CD4-positive, CD25-positive, alpha-beta regulatory T cell (primary cell): ENCODE data around the gene MBD6. TPM values are rescaled to one million over a fixed set of nuclear protein-coding genes. Genes with fewer than 3 reads are reported as not detected.
"Not testable (repeated sequence)": the region's sequence is repeated elsewhere in the genome, so short reads cannot be mapped to it uniquely, and the experiment has no call there.

Experiments
- ATAC-seq, 2 donors: fragments of 150-1000 bp; cut with Tn5 transposase; one replicate each; pipeline ENCODE4 v1.10.0; 2021; ENCODE audit warnings: low read depth in 2 of 2, moderate number of reproducible peaks in 2 of 2, moderate library complexity in 1 of 2
- DNase-seq, 3 donors: peaks; one replicate each; pipeline versions ENCODE4 v3.0.0 to v3.0.0-alpha.2; 2012 to 2022; ENCODE audit warnings: mixed read lengths in 1 of 3
- H3K27ac ChIP-seq: one replicate; pipeline ENCODE4 v1.7.0; 2013; ENCODE audit warnings: mild to moderate bottlenecking, low read length; ENCODE audit not compliant: insufficient read depth, poor library complexity, severe bottlenecking
- H3K27me3 ChIP-seq: one replicate; pipeline ENCODE4 v1.7.0; 2013; ENCODE audit warnings: low read length; ENCODE audit not compliant: control insufficient read depth, insufficient read depth
- H3K36me3 ChIP-seq: one replicate; pipeline ENCODE4 v1.7.0; 2013; ENCODE audit warnings: mild to moderate bottlenecking, low read length, moderate library complexity; ENCODE audit not compliant: control insufficient read depth, insufficient read depth
- H3K4me1 ChIP-seq: 2 replicates; pipeline ENCODE4 v1.7.0; 2013; ENCODE audit warnings: mild to moderate bottlenecking, low read length; ENCODE audit not compliant: insufficient read depth, control insufficient read depth, poor library complexity, severe bottlenecking
- H3K4me3 ChIP-seq: one replicate; pipeline ENCODE4 v1.7.0; 2013; ENCODE audit warnings: low read depth, mild to moderate bottlenecking, low read length, moderate library complexity
- H3K9me3 ChIP-seq, 2 experiments: 1 replicate in 1 of 2; 2 replicates in 1 of 2; pipeline ENCODE4 v1.7.0; 2013; ENCODE audit warnings: low read length in 2 of 2, mild to moderate bottlenecking in 1 of 2, moderate library complexity in 1 of 2; ENCODE audit not compliant: control insufficient read depth in 2 of 2
- H3K27ac Mint-ChIP-seq, 3 donors: one replicate each; pipeline ENCODE4 v1.8.0; 2020 to 2022; ENCODE audit warnings: mild to moderate bottlenecking in 3 of 3, mixed read lengths in 3 of 3, moderate library complexity in 2 of 3
- H3K27me3 Mint-ChIP-seq: one replicate; pipeline ENCODE4 v1.8.0; 2022; ENCODE audit warnings: mild to moderate bottlenecking, mixed read lengths
- H3K36me3 Mint-ChIP-seq: one replicate; pipeline ENCODE4 v1.8.0; 2020; ENCODE audit warnings: mixed read lengths
- H3K4me1 Mint-ChIP-seq, 4 donors: one replicate each; pipeline ENCODE4 v1.8.0; 2020 to 2022; ENCODE audit warnings: mixed read lengths in 4 of 4, mild to moderate bottlenecking in 1 of 4
- H3K4me3 Mint-ChIP-seq, 4 donors: one replicate each; pipeline ENCODE4 v1.8.0; 2020 to 2022; ENCODE audit warnings: mild to moderate bottlenecking in 4 of 4, mixed read lengths in 4 of 4, moderate library complexity in 3 of 4
- H3K9me3 Mint-ChIP-seq, 7 donors: one replicate each; pipeline ENCODE4 v1.8.0; 2020 to 2022; ENCODE audit warnings: mixed read lengths in 7 of 7, mild to moderate bottlenecking in 3 of 7, moderate library complexity in 2 of 7
- polyA plus RNA-seq, 4 donors: library from polyadenylated mRNA; unstranded; fragments of 300-500 nt; fragmentation: Illumina TruSeq; gene quantifications; one replicate each; pipeline ENCODE4 v1.2.3, GENCODE V29; 2021
- total RNA-seq: library from RNA; stranded (reverse); gene quantifications from one replicate; pipeline ENCODE4 v1.2.3, GENCODE V29; 2022

MBD6 gene
- total and polyA plus RNA-seq, 5 donors from 2014 or later, result 1.8 to 104 (median 2.3) TPM

DNA sequence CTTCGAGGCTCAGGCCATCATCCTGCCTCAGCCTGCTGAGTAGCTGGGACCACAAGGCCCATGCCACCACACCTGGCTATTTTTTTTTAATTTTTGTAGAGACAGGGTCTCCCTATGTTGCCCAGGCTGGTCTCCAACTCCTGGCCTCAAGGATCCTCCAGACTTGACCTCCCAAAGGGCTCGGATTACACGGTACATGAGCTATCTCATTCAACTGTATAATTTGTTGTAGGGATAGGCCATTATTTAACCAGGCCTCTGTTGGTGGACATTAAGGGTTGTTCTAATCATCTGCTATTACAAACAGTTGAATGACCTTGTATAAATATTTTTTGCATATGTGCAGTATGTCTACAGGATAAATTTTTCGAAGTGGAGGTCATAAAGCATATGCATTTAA lies 36.2 kb downstream of the MBD6 start:
- Mint-ChIP-seq H3K9me3 (no peaks in the 10 kb centered on the region), H3K27ac (peak overlapping the region in 1 of 3 donors; percentile 38), H3K36me3 (no peaks in the 10 kb centered on the region), H3K4me3 (no peak overlapping the region), H3K4me1 (peaks cover 0 to 5% (median 1%) of the 10 kb centered on the region in 4 donors), H3K27me3 (peaks cover 27% of the 10 kb centered on the region)
- no peaks in the 10 kb centered on the region for H3K36me3 ChIP-seq
- no peak for DNase-seq
- H3K9me3 ChIP-seq, result no peaks in the 10 kb centered on the region
- H3K27me3 ChIP-seq, result no peaks in the 10 kb centered on the region
- no peak overlapping the region for H3K27ac ChIP-seq
- ATAC-seq, result no peak
- H3K4me1 ChIP-seq, result no peaks in the 10 kb centered on the region
- no peak overlapping the region for H3K4me3 ChIP-seq

DNA sequence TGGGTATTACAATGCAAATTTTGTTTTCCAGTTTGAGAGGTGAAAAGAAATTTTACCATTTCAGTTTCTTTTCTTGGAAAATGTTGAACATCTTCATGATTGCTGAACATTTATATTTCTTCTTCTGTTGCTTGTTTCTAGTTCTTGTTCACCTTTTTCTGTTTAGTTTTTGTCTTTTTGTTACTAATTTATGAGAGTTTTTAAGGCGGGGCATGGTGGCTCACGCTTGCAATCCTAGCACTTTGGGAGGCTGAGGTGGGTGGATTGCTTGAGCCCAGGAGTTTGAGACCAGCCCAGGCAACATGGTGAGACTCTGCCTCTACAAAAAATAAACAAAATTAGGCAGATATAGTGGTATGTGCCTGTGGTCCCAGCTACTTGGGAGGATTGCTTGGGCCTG lies 37.9 kb downstream of the MBD6 start:
- Histone ChIP-seq H3K4me1 (no peaks in the 10 kb centered on the region), H3K36me3 (no peaks in the 10 kb centered on the region), H3K27me3 (no peaks in the 10 kb centered on the region), H3K9me3 (no peaks in the 10 kb centered on the region), H3K27ac (no peak overlapping the region), H3K4me3 (no peak overlapping the region)
- H3K9me3 Mint-ChIP-seq, result no peaks in the 10 kb centered on the region
- H3K4me1 Mint-ChIP-seq, result peaks cover 0 to 5% (median 1%) of the 10 kb centered on the region in 4 donors
- H3K27ac Mint-ChIP-seq, result no peak overlapping the region
- ATAC-seq (no peak), DNase-seq (no peak)
- peaks cover 23% of the 10 kb centered on the region for H3K27me3 Mint-ChIP-seq
- no peak overlapping the region for H3K4me3 Mint-ChIP-seq
- H3K36me3 Mint-ChIP-seq, result no peaks in the 10 kb centered on the region

DNA sequence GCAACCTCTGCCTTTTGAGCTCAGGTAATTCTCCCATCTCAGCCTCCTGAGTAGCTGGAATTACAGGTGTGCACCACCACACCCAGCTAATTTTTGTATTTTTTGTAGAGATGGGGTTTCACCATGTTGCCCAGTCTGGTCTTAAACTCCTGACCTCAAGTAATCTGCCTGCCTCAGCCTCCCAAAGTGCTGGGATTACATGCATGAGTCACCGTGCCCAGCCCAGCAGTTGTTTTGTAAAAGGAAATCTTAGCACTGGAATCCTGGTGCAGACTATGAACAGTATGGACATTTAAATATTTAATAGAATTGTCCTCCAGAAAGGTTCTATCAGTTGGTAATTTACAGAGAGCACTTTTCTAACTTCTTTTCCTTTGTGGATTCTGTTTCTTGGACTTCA lies 38.5 kb downstream of the MBD6 start:
- H3K4me3 ChIP-seq, H3K27ac ChIP-seq, H3K36me3 Mint-ChIP-seq, ATAC-seq, H3K9me3 Mint-ChIP-seq, H3K27me3 ChIP-seq, H3K4me3 Mint-ChIP-seq, H3K36me3 ChIP-seq, H3K4me1 Mint-ChIP-seq, H3K9me3 ChIP-seq, DNase-seq, H3K27ac Mint-ChIP-seq, H3K4me1 ChIP-seq: not testable (repeated sequence)
- H3K27me3 Mint-ChIP-seq, result peaks cover 23% of the 10 kb centered on the region

DNA sequence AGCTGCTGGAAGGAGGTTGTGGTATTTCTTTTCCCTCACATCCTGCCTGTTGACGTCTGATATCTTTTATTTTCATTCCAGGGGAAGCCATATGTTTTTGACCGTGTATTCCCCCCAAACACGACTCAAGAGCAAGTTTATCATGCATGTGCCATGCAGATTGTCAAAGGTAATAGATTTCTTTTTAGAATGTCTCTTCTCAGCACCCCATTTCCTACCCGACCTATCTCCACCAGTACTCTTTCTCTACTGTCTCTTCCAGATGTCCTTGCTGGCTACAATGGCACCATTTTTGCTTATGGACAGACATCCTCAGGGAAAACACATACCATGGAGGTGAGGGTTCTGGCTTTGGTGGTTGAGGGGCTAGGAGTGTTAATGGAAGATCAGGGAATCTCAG lies 40.7 kb downstream of the MBD6 start:
- Histone ChIP-seq H3K27ac (no peak overlapping the region), H3K36me3 (no peaks in the 10 kb centered on the region), H3K27me3 (no peaks in the 10 kb centered on the region), H3K9me3 (no peaks in the 10 kb centered on the region), H3K4me3 (no peak overlapping the region), H3K4me1 (no peaks in the 10 kb centered on the region)
- ATAC-seq (no peak), DNase-seq (no peak)
- Mint-ChIP-seq H3K4me1 (peaks cover 0 to 5% (median 1%) of the 10 kb centered on the region in 4 donors), H3K9me3 (no peaks in the 10 kb centered on the region), H3K36me3 (no peaks in the 10 kb centered on the region), H3K4me3 (no peak overlapping the region), H3K27ac (no peak overlapping the region), H3K27me3 (peaks cover 23% of the 10 kb centered on the region)

DNA sequence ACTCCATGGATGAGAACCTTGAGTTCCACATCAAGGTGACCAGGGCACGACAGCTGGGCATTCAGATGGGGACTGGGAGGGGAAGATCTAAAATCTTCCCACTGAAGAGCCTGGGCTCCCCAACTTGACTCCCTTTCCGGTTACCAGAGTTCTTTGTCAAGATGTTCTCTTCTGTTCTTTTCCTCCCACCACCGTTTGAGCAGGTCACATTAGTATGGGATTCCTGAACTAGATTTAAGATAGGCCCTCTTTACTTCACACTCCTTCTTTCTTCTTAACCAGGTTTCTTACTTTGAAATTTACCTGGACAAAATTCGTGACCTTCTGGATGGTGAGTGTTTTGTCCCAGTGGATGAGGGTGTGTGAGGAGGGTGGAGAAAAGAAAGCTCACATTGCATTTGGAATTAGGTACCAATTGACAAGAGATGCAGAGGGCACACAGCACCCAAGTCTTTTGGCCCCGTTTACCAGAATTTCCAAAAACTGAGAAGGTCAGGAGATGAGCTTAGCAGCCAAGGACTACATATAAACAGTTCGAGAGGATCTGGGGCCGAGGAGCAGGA lies 41.6 kb downstream of the MBD6 start:
- Mint-ChIP-seq H3K27me3 (peaks cover 23% of the 10 kb centered on the region), H3K9me3 (no peaks in the 10 kb centered on the region), H3K4me3 (no peak overlapping the region), H3K27ac (no peak overlapping the region), H3K4me1 (peaks cover 0 to 5% (median 1%) of the 10 kb centered on the region in 4 donors), H3K36me3 (no peaks in the 10 kb centered on the region)
- no peak for ATAC-seq
- Histone ChIP-seq H3K9me3 (no peaks in the 10 kb centered on the region), H3K4me1 (no peaks in the 10 kb centered on the region), H3K36me3 (no peaks in the 10 kb centered on the region), H3K4me3 (no peak overlapping the region), H3K27me3 (no peaks in the 10 kb centered on the region), H3K27ac (no peak overlapping the region)
- DNase-seq, result no peak

DNA sequence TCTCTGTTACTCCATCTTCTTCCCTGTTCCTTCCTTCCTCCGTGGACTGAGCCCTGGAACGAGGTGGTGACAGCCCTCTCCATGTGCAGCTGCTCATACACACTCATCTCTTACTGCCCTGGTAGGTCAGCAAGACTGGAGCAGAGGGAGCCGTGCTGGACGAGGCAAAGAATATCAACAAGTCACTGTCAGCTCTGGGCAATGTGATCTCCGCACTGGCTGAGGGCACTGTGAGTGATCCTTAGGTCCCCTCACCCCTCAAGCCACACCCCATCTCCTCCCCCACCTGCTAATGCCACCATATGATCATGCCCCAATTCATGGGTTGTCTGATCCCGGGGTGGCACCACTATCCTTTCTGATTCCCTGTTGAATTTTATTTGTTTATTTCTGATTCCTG lies 46.2 kb downstream of the MBD6 start:
- no peak overlapping the region for H3K27ac ChIP-seq
- no peaks in the 10 kb centered on the region for H3K4me1 ChIP-seq
- no peaks in the 10 kb centered on the region for H3K36me3 ChIP-seq
- H3K9me3 ChIP-seq, result no peaks in the 10 kb centered on the region
- Mint-ChIP-seq H3K27me3 (peaks cover 3% of the 10 kb centered on the region), H3K4me3 (peak overlapping the region in 1 of 4 donors; percentile 73), H3K9me3 (no peaks in the 10 kb centered on the region), H3K36me3 (no peaks in the 10 kb centered on the region), H3K27ac (no peak overlapping the region), H3K4me1 (no peaks in the 10 kb centered on the region)
- no peak for ATAC-seq
- H3K27me3 ChIP-seq, result no peaks in the 10 kb centered on the region
- no peak for DNase-seq
- H3K4me3 ChIP-seq, result no peak overlapping the region

DNA sequence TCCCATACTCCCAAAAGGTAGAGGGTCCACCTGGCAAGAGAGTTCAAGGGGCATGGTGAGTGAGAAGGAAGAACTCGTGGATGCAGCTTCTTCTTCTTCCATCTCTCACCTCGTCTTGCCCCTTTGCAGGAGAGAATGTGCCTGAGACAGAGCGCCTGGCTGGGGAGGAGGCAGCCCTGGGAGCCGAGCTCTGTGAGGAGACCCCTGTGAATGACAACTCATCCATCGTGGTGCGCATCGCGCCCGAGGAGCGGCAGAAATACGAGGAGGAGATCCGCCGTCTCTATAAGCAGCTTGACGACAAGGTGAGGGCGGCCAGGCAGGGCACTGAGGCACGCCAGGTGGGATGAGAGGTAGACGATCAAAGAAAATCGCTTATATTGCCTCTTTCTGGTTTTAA lies 47.2 kb downstream of the MBD6 start:
- Mint-ChIP-seq H3K27ac (no peak overlapping the region), H3K9me3 (no peaks in the 10 kb centered on the region), H3K36me3 (no peaks in the 10 kb centered on the region), H3K4me3 (no peak overlapping the region), H3K27me3 (no peaks in the 10 kb centered on the region), H3K4me1 (no peaks in the 10 kb centered on the region)
- no peak for ATAC-seq
- H3K9me3 ChIP-seq, result no peaks in the 10 kb centered on the region
- no peaks in the 10 kb centered on the region for H3K36me3 ChIP-seq
- H3K27ac ChIP-seq, result no peak overlapping the region
- no peak for DNase-seq
- no peaks in the 10 kb centered on the region for H3K4me1 ChIP-seq
- no peak overlapping the region for H3K4me3 ChIP-seq
- no peaks in the 10 kb centered on the region for H3K27me3 ChIP-seq

DNA sequence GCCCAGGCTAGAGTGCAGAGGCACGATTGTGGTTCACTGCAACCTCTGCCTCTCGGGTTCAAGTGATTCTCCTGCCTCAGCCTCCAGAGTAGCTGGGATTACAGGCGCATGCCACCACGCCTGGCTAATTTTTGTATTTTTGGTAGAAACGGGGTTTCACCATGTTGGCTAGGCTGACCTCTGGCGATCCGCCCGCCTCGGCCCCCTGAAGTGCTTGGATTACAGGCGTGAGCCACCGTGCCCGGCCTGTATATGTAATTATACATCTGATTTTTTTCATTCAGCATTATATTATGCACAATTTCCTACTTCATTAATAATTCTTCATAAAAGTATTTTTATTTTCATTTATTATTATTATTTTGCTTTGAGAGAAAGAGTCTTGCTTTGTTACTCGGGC lies 47.8 kb downstream of the MBD6 start:
- H3K4me3 Mint-ChIP-seq, H3K27ac ChIP-seq, H3K9me3 ChIP-seq, H3K36me3 Mint-ChIP-seq, H3K9me3 Mint-ChIP-seq, H3K4me3 ChIP-seq, H3K27ac Mint-ChIP-seq, DNase-seq, H3K36me3 ChIP-seq, H3K4me1 Mint-ChIP-seq, H3K27me3 ChIP-seq, H3K4me1 ChIP-seq, H3K27me3 Mint-ChIP-seq, ATAC-seq: not testable (repeated sequence)
